T-helper 2 cell treated with Interferon-gamma antibody and Interleukin-4, amounts not matched to agents 100 ng/mL and 5 ng/mL, for 36 hours (primary cell): ENCODE measurements around the gene GRM5. TPM values are rescaled to one million over a fixed set of nuclear protein-coding genes. Genes with fewer than 3 reads are reported as not detected.
"Not testable (repeated sequence)": the region's sequence is repeated elsewhere in the genome, so short reads cannot be mapped to it uniquely, and the experiment has no call there.

Experiments
- intact Hi-C: fragments of 100-400 bp; cut with micrococcal nuclease; formaldehyde crosslinking; loops from one replicate; pipeline ENCODE4 v1.15.1; 2023
- total RNA-seq: library from RNA; stranded (reverse); gene quantifications from 2 replicates; pipeline ENCODE4 v1.2.3, GENCODE V29; 2022

Gene GRM5
- total RNA-seq, 1 donor from 2014 or later: not detected

GRCh38 chr11:88543902-88544655 is 521.7 kb downstream of the GRM5 start:
- intact Hi-C loops: loop anchor here (1.0 to 10.0 kb wide), 7 partner anchors 207 to 822 kb away; partner anchors contain the start of genes CTSC and RAB38

- intact Hi-C loops: loop anchor here (5.0 to 10.0 kb wide), 3 partner anchors 236 to 819 kb away; partner anchors contain the start of gene RAB38
Measured at GRCh38 chr11:88541006-88541405, 524.8 kb downstream of the GRM5 start.

GRCh38 chr11:88538098-88538497 is 527.7 kb downstream of the GRM5 start:
- intact Hi-C loops: no loop called here

GRCh38 chr11:88537613-88538012 is 528.2 kb downstream of the GRM5 start:
- intact Hi-C loops: no loop called here

- intact Hi-C loops: no loop called here
Measured at GRCh38 chr11:88536616-88537265, 529.0 kb downstream of the GRM5 start.

- intact Hi-C loops: no loop called here
Measured at GRCh38 chr11:88535916-88536547, 529.8 kb downstream of the GRM5 start.

GRCh38 chr11:88535266-88535665 is 530.5 kb downstream of the GRM5 start:
- intact Hi-C loops: no loop called here

GRCh38 chr11:88534706-88535105 is 531.1 kb downstream of the GRM5 start:
- intact Hi-C loops: not testable (repeated sequence)

GRCh38 chr11:88534185-88534584 is 531.6 kb downstream of the GRM5 start:
- intact Hi-C loops: no loop called here

- intact Hi-C loops: no loop called here
Measured at GRCh38 chr11:88533001-88533400, 532.8 kb downstream of the GRM5 start.

GRCh38 chr11:88531831-88532230 is 534.0 kb downstream of the GRM5 start:
- intact Hi-C loops: loop anchor here (2.0 kb wide), 1 partner anchor 21 kb away; no protein-coding TSS in a partner anchor

GRCh38 chr11:88529426-88529825 is 536.4 kb downstream of the GRM5 start:
- intact Hi-C loops: no loop called here

GRCh38 chr11:88523386-88524071 is 542.3 kb downstream of the GRM5 start:
- intact Hi-C loops: no loop called here

- intact Hi-C loops: no loop called here
Measured at GRCh38 chr11:88522624-88523385, 543.0 kb downstream of the GRM5 start.

- intact Hi-C loops: no loop called here
Measured at GRCh38 chr11:88521799-88522201, 544.0 kb downstream of the GRM5 start.

- intact Hi-C loops: no loop called here
Measured at GRCh38 chr11:88521399-88521798, 544.4 kb downstream of the GRM5 start.

- intact Hi-C loops: no loop called here
Measured at GRCh38 chr11:88520391-88520790, 545.4 kb downstream of the GRM5 start.

GRCh38 chr11:88515002-88515401 is 550.8 kb downstream of the GRM5 start:
- intact Hi-C loops: no loop called here

- intact Hi-C loops: loop anchor here (2.0 kb wide), 1 partner anchor 20 kb away; no protein-coding TSS in a partner anchor
Measured at GRCh38 chr11:88511006-88511405, 554.8 kb downstream of the GRM5 start.

- intact Hi-C loops: loop anchor here (5.0 kb wide), 1 partner anchor 172 kb away; the partner anchor contains the start of gene CTSC
Measured at GRCh38 chr11:88508759-88509581, 556.8 kb downstream of the GRM5 start.
